Endothelial cell (in vitro differentiated cells): ENCODE data around the gene NMD3. TPM values are rescaled to one million over a fixed set of nuclear protein-coding genes. Genes with fewer than 3 reads are reported as not detected.

Experiments used
- DNase-seq: peaks from one replicate; pipeline ENCODE4 v3.0.0; 2021; ENCODE audit warnings: low spot score
- H3K27ac Mint-ChIP-seq: one replicate; pipeline ENCODE4 v1.8.0; 2021; ENCODE audit warnings: mixed read lengths, inconsistent platforms; ENCODE audit not compliant: unreplicated experiment
- H3K27me3 Mint-ChIP-seq: one replicate; pipeline ENCODE4 v1.8.0; 2021; ENCODE audit warnings: mild to moderate bottlenecking, moderate library complexity, mixed read lengths, inconsistent platforms; ENCODE audit not compliant: unreplicated experiment
- H3K36me3 Mint-ChIP-seq: one replicate; pipeline ENCODE4 v1.8.0; 2021; ENCODE audit warnings: mild to moderate bottlenecking, low read depth, mixed read lengths, inconsistent platforms; ENCODE audit not compliant: unreplicated experiment
- H3K4me1 Mint-ChIP-seq: one replicate; pipeline ENCODE4 v1.8.0; 2021; ENCODE audit warnings: mild to moderate bottlenecking, mixed read lengths, inconsistent platforms; ENCODE audit not compliant: unreplicated experiment
- H3K4me3 Mint-ChIP-seq: one replicate; pipeline ENCODE4 v1.8.0; 2021; ENCODE audit warnings: mild to moderate bottlenecking, mixed read lengths, inconsistent platforms; ENCODE audit not compliant: unreplicated experiment
- H3K9me3 Mint-ChIP-seq: one replicate; pipeline ENCODE4 v1.8.0; 2021; ENCODE audit warnings: mixed read lengths, inconsistent platforms; ENCODE audit not compliant: unreplicated experiment
- CTCF ChIP-seq: fragments of 200-600 bp; sonication (generic); IDR thresholded peaks from one replicate; pipeline ENCODE4 v1.5.0; 2021; ENCODE audit warnings: antibody characterized with exemption; ENCODE audit not compliant: unreplicated experiment
- total RNA-seq: library from RNA; stranded (reverse); fragmentation: NEBNext Ultra II Directional; extraction: Animal tissue kit (Norgen Biotek cat#: 25700); gene quantifications from one replicate; pipeline ENCODE4 v1.2.1, GENCODE V29; 2021; ENCODE audit not compliant: unreplicated experiment

NMD3 gene
- total RNA-seq, 1 donor from 2014 or later = 40.6 TPM

GRCh38 chr3:161212171-161212771 is 8.8 kb upstream of the NMD3 start:
- Mint-ChIP-seq H3K27ac (no peak overlapping the region), H3K9me3 (no peaks in the 10 kb centered on the region), H3K27me3 (no peaks in the 10 kb centered on the region), H3K4me1 (no peaks in the 10 kb centered on the region), H3K36me3 (no peaks in the 10 kb centered on the region), H3K4me3 (no peak overlapping the region)
- TF ChIP-seq CTCF = no peak
- no peak for DNase-seq

- H3K9me3 Mint-ChIP-seq = no peaks in the 10 kb centered on the region
- H3K4me3 Mint-ChIP-seq = no peak overlapping the region
- H3K36me3 Mint-ChIP-seq = no peaks in the 10 kb centered on the region
- H3K4me1 Mint-ChIP-seq = no peaks in the 10 kb centered on the region
- no peaks in the 10 kb centered on the region for H3K27me3 Mint-ChIP-seq
- no peak for TF ChIP-seq CTCF
- H3K27ac Mint-ChIP-seq = no peak overlapping the region
- no peak for DNase-seq
Measured at GRCh38 chr3:161212906-161213305, 8.2 kb upstream of the NMD3 start.

- H3K9me3 Mint-ChIP-seq = no peaks in the 10 kb centered on the region
- H3K4me1 Mint-ChIP-seq = no peaks in the 10 kb centered on the region
- H3K27ac Mint-ChIP-seq = no peak overlapping the region
- TF ChIP-seq CTCF = no peak
- no peak for DNase-seq
- H3K4me3 Mint-ChIP-seq = no peak overlapping the region
- no peaks in the 10 kb centered on the region for H3K27me3 Mint-ChIP-seq
- H3K36me3 Mint-ChIP-seq = no peaks in the 10 kb centered on the region
Measured at GRCh38 chr3:161213644-161214043, 7.5 kb upstream of the NMD3 start.

GRCh38 chr3:161215185-161215584 is 5.9 kb upstream of the NMD3 start:
- H3K9me3 Mint-ChIP-seq = no peaks in the 10 kb centered on the region
- DNase-seq = no peak
- H3K4me1 Mint-ChIP-seq = no peaks in the 10 kb centered on the region
- H3K4me3 Mint-ChIP-seq = no peak overlapping the region
- H3K27ac Mint-ChIP-seq = no peak overlapping the region
- TF ChIP-seq CTCF = no peak
- H3K27me3 Mint-ChIP-seq = no peaks in the 10 kb centered on the region
- H3K36me3 Mint-ChIP-seq = no peaks in the 10 kb centered on the region

GRCh38 chr3:161217496-161217895 is 3.6 kb upstream of the NMD3 start:
- DNase-seq = no peak
- no peaks in the 10 kb centered on the region for H3K9me3 Mint-ChIP-seq
- no peak overlapping the region for H3K27ac Mint-ChIP-seq
- peaks cover 2% of the 10 kb centered on the region for H3K27me3 Mint-ChIP-seq
- H3K4me3 Mint-ChIP-seq = no peak overlapping the region
- H3K4me1 Mint-ChIP-seq = no peaks in the 10 kb centered on the region
- TF ChIP-seq CTCF = no peak
- no peaks in the 10 kb centered on the region for H3K36me3 Mint-ChIP-seq
